ENCODE data around the gene UMAD1.

UMAD1 gene

DNA sequence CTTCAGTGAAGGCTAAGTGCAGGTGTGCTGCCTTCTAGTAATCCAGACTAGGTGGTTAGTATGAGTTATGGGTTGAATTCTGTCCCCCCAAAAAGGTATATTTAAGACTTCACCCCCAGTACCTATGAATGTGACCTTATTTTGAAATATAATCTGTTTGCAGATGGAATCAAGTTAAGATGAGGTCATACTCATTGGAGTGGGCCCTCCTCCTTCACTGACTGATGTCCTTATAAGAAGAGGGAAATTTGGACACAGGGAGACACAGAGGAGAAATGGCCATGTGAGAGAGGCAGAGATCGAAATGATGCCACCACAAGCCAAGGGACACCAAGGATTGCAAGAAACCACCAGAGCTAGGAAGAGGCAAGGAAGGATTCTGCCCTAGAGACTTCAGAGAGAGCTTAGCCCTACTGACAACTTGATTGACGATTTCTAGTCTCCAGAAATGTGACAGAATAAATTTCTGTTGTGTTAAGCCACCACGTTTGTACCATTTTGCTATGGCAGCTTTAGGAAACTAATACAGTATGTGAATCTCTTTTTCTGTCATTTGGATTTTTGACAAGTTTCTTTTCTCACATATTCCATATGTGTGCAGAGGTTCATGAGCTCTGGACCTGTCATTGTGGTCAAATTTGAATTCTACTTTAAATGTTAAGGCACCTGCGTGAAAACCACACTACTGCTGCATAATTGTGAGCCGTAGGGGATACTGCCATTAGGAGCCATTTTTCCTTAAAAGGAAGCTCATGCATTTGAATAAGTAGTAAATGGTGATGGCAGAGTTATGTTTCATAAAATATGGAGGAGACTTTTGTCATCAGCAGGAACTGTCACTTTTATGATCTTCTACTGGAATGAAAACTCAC, 80.4 kb downstream of the UMAD1 start:
- WGBS, 2 experiments (ENCODE audit: insufficient coverage in 2 of 2) = 88 to 100% methylated on average over 4 to 5 of the region's 5 CpGs
- H3K36me3 ChIP-seq (ENCODE audit: control insufficient read depth, insufficient read depth, low read length) = no peaks in the 10 kb centered on the region
- H3K4me1 ChIP-seq (ENCODE audit: control insufficient read depth, insufficient read depth, low read length, poor library complexity, severe bottlenecking) = no peaks in the 10 kb centered on the region
- H3K9me3 ChIP-seq (ENCODE audit: control insufficient read depth, low read length) = peaks cover 3% of the 10 kb centered on the region
- no peak overlapping the region for H3K4me3 ChIP-seq (ENCODE audit: extremely low read depth, insufficient read depth, low read length, poor library complexity, severe bottlenecking)
- H3K27ac ChIP-seq (ENCODE audit: low read depth, low read length, severe bottlenecking) = no peak overlapping the region

DNA sequence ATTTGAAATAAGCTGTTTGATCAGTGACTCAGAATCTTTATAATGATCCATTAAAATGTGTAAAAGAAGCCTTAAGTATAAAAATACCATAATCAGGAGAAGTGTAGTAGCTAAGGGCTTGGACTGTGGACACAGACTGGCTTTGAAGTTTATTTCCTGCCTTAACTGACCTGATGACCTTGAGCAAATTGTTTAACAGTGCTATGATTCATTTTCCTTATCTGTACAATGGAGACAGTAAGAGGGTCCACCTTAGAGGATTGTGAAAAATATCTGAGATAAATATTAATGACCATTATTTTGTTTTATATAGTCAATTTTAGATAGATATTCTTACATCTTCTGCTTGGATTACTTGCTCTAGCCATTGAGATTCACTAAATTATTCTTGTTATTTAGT, 91.2 kb downstream of the UMAD1 start:
- Histone ChIP-seq H3K36me3 (ENCODE audit: control insufficient read depth, insufficient read depth, low read length) (no peaks in the 10 kb centered on the region), H3K9me3 (ENCODE audit: control insufficient read depth, low read length) (no peaks in the 10 kb centered on the region), H3K4me3 (ENCODE audit: extremely low read depth, insufficient read depth, low read length, poor library complexity, severe bottlenecking) (no peak overlapping the region), H3K4me1 (ENCODE audit: control insufficient read depth, insufficient read depth, low read length, poor library complexity, severe bottlenecking) (peaks cover 11% of the 10 kb centered on the region), H3K27ac (ENCODE audit: low read depth, low read length, severe bottlenecking) (no peak overlapping the region)

- 74 to 100% methylated on average over 2 of the region's 4 CpGs for WGBS, 2 experiments (ENCODE audit: insufficient coverage in 2 of 2)
- Histone ChIP-seq H3K36me3 (ENCODE audit: control insufficient read depth, insufficient read depth, low read length) (no peaks in the 10 kb centered on the region), H3K9me3 (ENCODE audit: control insufficient read depth, low read length) (no peaks in the 10 kb centered on the region), H3K4me1 (ENCODE audit: control insufficient read depth, insufficient read depth, low read length, poor library complexity, severe bottlenecking) (peaks cover 11% of the 10 kb centered on the region), H3K4me3 (ENCODE audit: extremely low read depth, insufficient read depth, low read length, poor library complexity, severe bottlenecking) (no peak overlapping the region), H3K27ac (ENCODE audit: low read depth, low read length, severe bottlenecking) (no peak overlapping the region)
Measured at GRCh38 chr7:7732621-7733281, 92.2 kb downstream of the UMAD1 start.

DNA sequence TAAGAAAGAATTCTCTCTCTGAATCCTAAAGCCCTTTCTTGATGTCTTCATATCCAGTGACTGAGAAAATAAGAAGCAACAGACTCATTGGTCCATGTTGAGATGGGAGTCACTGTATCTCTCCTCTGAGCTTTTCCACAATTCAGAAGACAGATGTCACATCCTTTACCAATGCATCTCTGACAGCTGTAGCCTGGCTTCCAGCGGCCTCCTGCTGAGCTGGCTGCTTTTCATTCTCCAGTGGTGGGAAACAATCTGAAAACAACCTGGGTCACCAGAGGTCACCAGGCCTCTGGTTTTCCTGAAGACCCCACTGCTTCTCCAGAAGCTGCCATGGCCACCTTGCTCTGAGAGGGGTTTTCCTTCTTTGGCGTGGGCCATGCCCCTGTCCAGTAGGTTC, 96.1 kb downstream of the UMAD1 start:
- no peak overlapping the region for H3K27ac ChIP-seq (ENCODE audit: low read depth, low read length, severe bottlenecking)
- H3K4me1 ChIP-seq (ENCODE audit: control insufficient read depth, insufficient read depth, low read length, poor library complexity, severe bottlenecking) = peaks cover 2% of the 10 kb centered on the region
- H3K36me3 ChIP-seq (ENCODE audit: control insufficient read depth, insufficient read depth, low read length) = no peaks in the 10 kb centered on the region
- no peaks in the 10 kb centered on the region for H3K9me3 ChIP-seq (ENCODE audit: control insufficient read depth, low read length)
- WGBS, 2 experiments (ENCODE audit: insufficient coverage in 2 of 2) = 25 to 50% methylated on average over 1 of the region's 2 CpGs
- no peak overlapping the region for H3K4me3 ChIP-seq (ENCODE audit: extremely low read depth, insufficient read depth, low read length, poor library complexity, severe bottlenecking)

DNA sequence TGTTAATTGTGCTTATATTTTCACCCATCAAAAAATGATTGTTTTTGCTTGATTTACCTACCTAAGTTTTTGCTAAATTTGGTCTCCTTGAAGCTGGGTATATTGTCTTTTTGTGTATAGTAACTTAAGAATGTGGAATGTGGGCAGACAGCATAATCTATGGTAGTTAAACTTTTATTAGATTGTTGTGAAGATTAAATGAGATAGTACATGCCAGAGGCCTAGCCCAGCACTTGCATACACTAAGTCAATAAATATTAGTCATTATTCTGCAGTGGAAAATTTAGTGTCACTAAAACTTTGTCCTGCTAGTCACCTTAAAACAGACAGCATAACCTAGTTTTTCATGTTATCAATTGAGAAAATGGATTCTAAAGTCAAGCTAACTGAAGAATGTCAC, 97.1 kb downstream of the UMAD1 start:
- no peaks in the 10 kb centered on the region for H3K36me3 ChIP-seq (ENCODE audit: control insufficient read depth, insufficient read depth, low read length)
- no peaks in the 10 kb centered on the region for H3K9me3 ChIP-seq (ENCODE audit: control insufficient read depth, low read length)
- no peaks in the 10 kb centered on the region for H3K4me1 ChIP-seq (ENCODE audit: control insufficient read depth, insufficient read depth, low read length, poor library complexity, severe bottlenecking)
- no peak overlapping the region for H3K27ac ChIP-seq (ENCODE audit: low read depth, low read length, severe bottlenecking)
- no peak overlapping the region for H3K4me3 ChIP-seq (ENCODE audit: extremely low read depth, insufficient read depth, low read length, poor library complexity, severe bottlenecking)

DNA sequence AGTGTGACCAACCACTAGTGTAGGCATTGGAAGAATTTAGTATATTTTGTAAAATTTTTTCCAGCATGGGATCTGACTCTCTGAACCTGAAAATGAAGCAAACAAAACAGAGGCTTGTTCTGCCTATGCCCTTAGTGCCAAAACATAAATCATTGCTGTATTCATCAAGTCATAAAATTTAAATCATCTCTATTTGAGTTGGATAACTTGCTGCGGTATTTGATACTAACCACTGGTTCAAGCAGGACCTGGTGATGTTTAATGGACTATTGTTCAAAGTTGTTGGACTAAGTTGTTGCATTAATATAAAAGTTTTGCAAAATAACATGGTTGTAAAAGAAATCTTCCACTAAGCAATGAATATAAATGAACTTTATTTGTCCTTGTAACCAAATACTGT, 97.6 kb downstream of the UMAD1 start:
- Histone ChIP-seq H3K36me3 (ENCODE audit: control insufficient read depth, insufficient read depth, low read length) (no peaks in the 10 kb centered on the region), H3K4me3 (ENCODE audit: extremely low read depth, insufficient read depth, low read length, poor library complexity, severe bottlenecking) (no peak overlapping the region), H3K9me3 (ENCODE audit: control insufficient read depth, low read length) (no peaks in the 10 kb centered on the region), H3K4me1 (ENCODE audit: control insufficient read depth, insufficient read depth, low read length, poor library complexity, severe bottlenecking) (no peaks in the 10 kb centered on the region), H3K27ac (ENCODE audit: low read depth, low read length, severe bottlenecking) (no peak overlapping the region)
- WGBS, 2 experiments (ENCODE audit: insufficient coverage in 2 of 2) = no CpG with 5 or more reads among the region's 1 CpG

DNA sequence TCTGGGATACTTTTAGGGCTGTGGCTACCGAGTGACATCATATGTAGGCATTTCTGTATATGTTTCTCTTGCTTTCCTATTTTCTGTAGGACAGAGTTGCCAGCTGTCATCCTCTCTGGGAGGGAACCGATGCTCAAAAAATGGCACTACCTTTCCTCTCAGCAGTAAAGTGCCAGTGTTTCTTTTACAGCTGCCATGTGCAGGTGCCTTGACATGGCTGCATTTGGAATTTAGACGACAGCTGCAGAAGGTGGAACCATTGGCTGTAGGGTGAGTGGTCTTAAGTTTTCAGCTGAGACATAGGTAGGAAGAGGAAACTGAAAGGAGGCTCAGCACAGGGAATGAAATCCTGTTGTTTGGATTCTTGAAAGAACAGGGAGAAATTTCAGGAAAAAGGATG, 98.1 kb downstream of the UMAD1 start:
- Histone ChIP-seq H3K9me3 (ENCODE audit: control insufficient read depth, low read length) (no peaks in the 10 kb centered on the region), H3K27ac (ENCODE audit: low read depth, low read length, severe bottlenecking) (no peak overlapping the region), H3K4me3 (ENCODE audit: extremely low read depth, insufficient read depth, low read length, poor library complexity, severe bottlenecking) (no peak overlapping the region), H3K4me1 (ENCODE audit: control insufficient read depth, insufficient read depth, low read length, poor library complexity, severe bottlenecking) (no peaks in the 10 kb centered on the region), H3K36me3 (ENCODE audit: control insufficient read depth, insufficient read depth, low read length) (no peaks in the 10 kb centered on the region)
- 94 to 96% methylated on average over 2 to 3 of the region's 3 CpGs for WGBS, 2 experiments (ENCODE audit: insufficient coverage in 2 of 2)

DNA sequence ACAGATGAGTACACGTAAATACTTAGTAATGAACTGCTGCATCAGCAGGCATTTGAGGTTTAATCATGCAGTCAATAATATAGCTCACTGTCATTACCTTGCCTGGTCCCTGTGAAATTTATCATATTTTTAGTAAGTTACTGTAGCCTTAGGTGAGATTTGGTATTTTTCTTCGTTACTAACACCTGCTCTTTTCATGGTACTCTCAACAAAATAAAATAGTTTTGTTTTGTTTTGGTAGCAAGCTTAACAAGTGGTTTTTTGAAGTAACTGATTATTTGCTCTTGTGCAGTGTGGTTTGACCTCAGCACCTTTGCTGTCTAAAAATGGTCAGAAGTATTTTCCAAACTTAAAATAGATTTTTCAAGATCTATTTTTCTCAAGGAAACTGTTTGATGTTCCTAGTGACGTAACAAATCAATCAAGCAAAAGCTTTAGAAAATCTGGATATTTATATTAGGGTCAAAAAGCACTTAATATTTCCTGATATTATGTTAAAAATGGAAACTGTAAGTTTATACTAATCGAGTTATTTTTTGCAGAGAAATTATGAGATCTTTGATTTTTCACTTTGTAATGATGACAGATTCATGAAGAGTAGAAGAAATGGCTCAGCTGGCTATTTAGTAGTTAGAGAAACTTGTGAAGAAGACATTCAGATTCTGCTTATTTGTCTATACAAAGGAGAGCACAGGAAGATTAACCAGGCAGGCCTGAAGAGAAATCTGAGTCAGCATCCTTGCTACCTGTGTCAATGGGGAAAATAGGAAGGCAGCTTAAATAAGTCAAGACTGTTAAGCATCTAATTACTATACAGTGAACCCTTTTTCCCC, 98.9 kb downstream of the UMAD1 start:
- H3K36me3 ChIP-seq (ENCODE audit: control insufficient read depth, insufficient read depth, low read length) = no peaks in the 10 kb centered on the region
- 83 to 100% methylated on average over 1 to 2 of the region's 4 CpGs for WGBS, 2 experiments (ENCODE audit: insufficient coverage in 2 of 2)
- H3K4me3 ChIP-seq (ENCODE audit: extremely low read depth, insufficient read depth, low read length, poor library complexity, severe bottlenecking) = no peak overlapping the region
- no peaks in the 10 kb centered on the region for H3K9me3 ChIP-seq (ENCODE audit: control insufficient read depth, low read length)
- H3K27ac ChIP-seq (ENCODE audit: low read depth, low read length, severe bottlenecking) = no peak overlapping the region
- H3K4me1 ChIP-seq (ENCODE audit: control insufficient read depth, insufficient read depth, low read length, poor library complexity, severe bottlenecking) = no peaks in the 10 kb centered on the region

GRCh38 chr7:7740037-7740355, 99.4 kb downstream of the UMAD1 start:
- WGBS, 2 experiments (ENCODE audit: insufficient coverage in 2 of 2) = 100% methylated on average over 1 of the region's 2 CpGs; no CpG with 5 or more reads in 1 of the 2 experiments
- no peaks in the 10 kb centered on the region for H3K4me1 ChIP-seq (ENCODE audit: control insufficient read depth, insufficient read depth, low read length, poor library complexity, severe bottlenecking)
- no peak overlapping the region for H3K27ac ChIP-seq (ENCODE audit: low read depth, low read length, severe bottlenecking)

GRCh38 chr7:7742223-7742622, 101.7 kb downstream of the UMAD1 start:
- no peaks in the 10 kb centered on the region for H3K4me1 ChIP-seq (ENCODE audit: control insufficient read depth, insufficient read depth, low read length, poor library complexity, severe bottlenecking)
- 100% methylated on average over 1 to 4 of the region's 12 CpGs for WGBS, 2 experiments (ENCODE audit: insufficient coverage in 2 of 2)
- H3K9me3 ChIP-seq (ENCODE audit: control insufficient read depth, low read length) = no peaks in the 10 kb centered on the region
- no peak overlapping the region for H3K4me3 ChIP-seq (ENCODE audit: extremely low read depth, insufficient read depth, low read length, poor library complexity, severe bottlenecking)
- H3K27ac ChIP-seq (ENCODE audit: low read depth, low read length, severe bottlenecking) = no peak overlapping the region
- H3K36me3 ChIP-seq (ENCODE audit: control insufficient read depth, insufficient read depth, low read length) = no peaks in the 10 kb centered on the region

More at GRCh38 chr7:7740037-7740355, 99.4 kb downstream of the UMAD1 start:
- Histone ChIP-seq H3K9me3 (ENCODE audit: control insufficient read depth, low read length) (no peaks in the 10 kb centered on the region), H3K36me3 (ENCODE audit: control insufficient read depth, insufficient read depth, low read length) (no peaks in the 10 kb centered on the region), H3K4me3 (ENCODE audit: extremely low read depth, insufficient read depth, low read length, poor library complexity, severe bottlenecking) (no peak overlapping the region)
